HEK293 (cell line): ENCODE data around the gene TES.

ENCODE experiments used
- CTCF ChIA-PET: fragments of 350-600 bp; formaldehyde crosslinking; extraction: SDS; loops from one replicate; lab custom pipeline; 2021; ENCODE audit warnings: antibody characterized with exemption; lab: Yijun Ruan, JAX
- POLR2A ChIA-PET: fragments of 300-600 bp; formaldehyde crosslinking; extraction: SDS; loops from one replicate; lab custom pipeline; 2020; ENCODE audit warnings: antibody characterized with exemption, inconsistent platforms; lab: Yijun Ruan, JAX
- H3K27ac ChIP-seq: fragments of 200-500 bp; sonication (Bioruptor generic); 2 replicates; pipeline ENCODE4 v1.5.1; 2014; ENCODE audit warnings: low read depth, low read length, control low read depth, inconsistent platforms; ENCODE audit errors: extremely low read depth
- H3K36me3 ChIP-seq, 2 experiments: fragments of 200-500 bp in 1 of 2; sonication (Bioruptor generic) in 1 of 2; 1 replicate in 1 of 2; 2 replicates in 1 of 2; pipeline ENCODE4 v1.5.1; 2014 to 2017; ENCODE audit warnings: inconsistent platforms in 2 of 2, low read length in 2 of 2; ENCODE audit not compliant: control insufficient read depth in 2 of 2, insufficient read depth in 1 of 2
- H3K4me1 ChIP-seq: fragments of 200-500 bp; sonication (Bioruptor generic); 2 replicates; pipeline ENCODE4 v1.5.1; 2014; ENCODE audit warnings: mild to moderate bottlenecking, low read length, inconsistent platforms; ENCODE audit not compliant: control insufficient read depth, insufficient read depth
- H3K4me3 ChIP-seq: 2 replicates; pipeline ENCODE4 v1.5.1; 2011; ENCODE audit warnings: low read depth, mild to moderate bottlenecking, control low read depth, low read length, moderate library complexity
- H3K9me3 ChIP-seq: fragments of 200-500 bp; sonication (Bioruptor generic); 2 replicates; pipeline ENCODE4 v1.5.1; 2014; ENCODE audit warnings: low read depth, low read length, inconsistent platforms; ENCODE audit not compliant: control insufficient read depth, insufficient read depth
- GLI4 ChIP-seq: fragments of 450-650 bp; formaldehyde crosslinking; IDR thresholded peaks from 2 replicates; pipeline ENCODE4 v1.5.1; 2016; ENCODE audit warnings: missing biosample characterization, missing genetic modification characterization
- HOXD13 ChIP-seq: sonication (generic); formaldehyde crosslinking; IDR thresholded peaks from 2 replicates; pipeline ENCODE4 v1.8.0; 2022; ENCODE audit warnings: missing genetic modification reagents, borderline replicate concordance
- KLF10 ChIP-seq: fragments of 450-650 bp; IDR thresholded peaks from 2 replicates; pipeline ENCODE4 v1.5.1; 2018; ENCODE audit warnings: missing biosample characterization, mild to moderate bottlenecking, missing genetic modification characterization
- KLF9 ChIP-seq: fragments of 450-650 bp; formaldehyde crosslinking; IDR thresholded peaks from 2 replicates; pipeline ENCODE4 v1.5.1; 2016; ENCODE audit warnings: missing biosample characterization, missing genetic modification characterization, low read depth
- REPIN1 ChIP-seq: fragments of 450-650 bp; formaldehyde crosslinking; IDR thresholded peaks from 2 replicates; pipeline ENCODE4 v1.5.1; 2017; ENCODE audit warnings: missing biosample characterization, missing genetic modification characterization, low read depth
- SCRT2 ChIP-seq: fragments of 450-650 bp; formaldehyde crosslinking; IDR thresholded peaks from 2 replicates; pipeline ENCODE4 v1.5.1; 2016; ENCODE audit warnings: missing biosample characterization, missing genetic modification characterization
- SP3 ChIP-seq: fragments of 450-650 bp; formaldehyde crosslinking; IDR thresholded peaks from 2 replicates; pipeline ENCODE4 v1.5.1; 2016; ENCODE audit warnings: missing biosample characterization, missing genetic modification characterization
- ZBTB7A ChIP-seq: fragments of 450-650 bp; formaldehyde crosslinking; IDR thresholded peaks from 2 replicates; pipeline ENCODE4 v1.5.1; 2016; ENCODE audit warnings: low read depth, missing biosample characterization, missing genetic modification characterization
- ZFP3 ChIP-seq: fragments of 450-650 bp; formaldehyde crosslinking; IDR thresholded peaks from 2 replicates; pipeline ENCODE4 v1.5.1; 2016; ENCODE audit warnings: low read depth, missing biosample characterization, missing genetic modification characterization
- ZNF239 ChIP-seq: fragments of 450-650 bp; formaldehyde crosslinking; IDR thresholded peaks from 2 replicates; pipeline ENCODE4 v1.5.1; 2016; ENCODE audit warnings: missing biosample characterization, missing genetic modification characterization
- ZNF292 ChIP-seq: fragments of 450-650 bp; formaldehyde crosslinking; IDR thresholded peaks from 2 replicates; pipeline ENCODE4 v1.5.1; 2016; ENCODE audit warnings: low read depth, missing biosample characterization, missing genetic modification characterization, borderline replicate concordance
- ZNF341 ChIP-seq: fragments of 450-650 bp; formaldehyde crosslinking; IDR thresholded peaks from 2 replicates; pipeline ENCODE4; 2016; ENCODE audit warnings: low read depth, missing biosample characterization, missing genetic modification characterization
- ZNF391 ChIP-seq: fragments of 450-650 bp; formaldehyde crosslinking; IDR thresholded peaks from 2 replicates; pipeline ENCODE4 v1.5.1; 2016; ENCODE audit warnings: low read depth, missing biosample characterization, missing genetic modification characterization, borderline replicate concordance
- ZNF514 ChIP-seq: fragments of 450-650 bp; formaldehyde crosslinking; IDR thresholded peaks from 2 replicates; pipeline ENCODE4 v1.5.1; 2016; ENCODE audit warnings: missing biosample characterization, missing genetic modification characterization
- ZNF555 ChIP-seq: fragments of 450-650 bp; formaldehyde crosslinking; conservative IDR thresholded peaks from 2 replicates; pipeline ENCODE4 v1.5.1; 2017; ENCODE audit warnings: missing biosample characterization, mild to moderate bottlenecking, missing genetic modification characterization, inconsistent platforms
- ZNF623 ChIP-seq: fragments of 450-650 bp; formaldehyde crosslinking; IDR thresholded peaks from 2 replicates; pipeline ENCODE4 v1.5.1; 2016; ENCODE audit warnings: missing biosample characterization, missing genetic modification characterization
- ZNF658 ChIP-seq: fragments of 450-650 bp; formaldehyde crosslinking; IDR thresholded peaks from 2 replicates; pipeline ENCODE4; 2016; ENCODE audit warnings: missing biosample characterization, missing genetic modification characterization
- ZNF791 ChIP-seq: fragments of 450-650 bp; formaldehyde crosslinking; IDR thresholded peaks from 2 replicates; pipeline ENCODE4 v1.5.1; 2016; ENCODE audit warnings: missing biosample characterization, missing genetic modification characterization
- ZNF792 ChIP-seq: fragments of 450-650 bp; formaldehyde crosslinking; IDR thresholded peaks from 2 replicates; pipeline ENCODE4 v1.5.1; 2016; ENCODE audit warnings: missing biosample characterization, missing genetic modification characterization
- TF ChIP-seq, protein P1 (sequence below): fragments of 450-650 bp; formaldehyde crosslinking; IDR thresholded peaks from 2 replicates; pipeline ENCODE4 v1.5.1; 2016; ENCODE audit warnings: missing biosample characterization, missing genetic modification characterization, borderline replicate concordance
- TF ChIP-seq, protein P2 (sequence below): fragments of 450-650 bp; formaldehyde crosslinking; IDR thresholded peaks from 2 replicates; pipeline ENCODE4 v1.5.1; 2016; ENCODE audit warnings: missing biosample characterization, missing genetic modification characterization
- TF ChIP-seq, protein P3 (sequence below): fragments of 450-650 bp; formaldehyde crosslinking; IDR thresholded peaks from 2 replicates; pipeline ENCODE4 v1.5.1; 2016; ENCODE audit warnings: missing biosample characterization, missing genetic modification characterization
- TF ChIP-seq, protein P4 (sequence below): fragments of 450-650 bp; formaldehyde crosslinking; IDR thresholded peaks from 2 replicates; pipeline ENCODE4 v1.5.1; 2016; ENCODE audit warnings: missing biosample characterization, missing genetic modification characterization, borderline replicate concordance
- TF ChIP-seq, protein P5 (sequence below): fragments of 450-650 bp; formaldehyde crosslinking; IDR thresholded peaks from 2 replicates; pipeline ENCODE4 v1.5.1; 2016; ENCODE audit warnings: missing biosample characterization, missing genetic modification characterization

TES gene

DNA sequence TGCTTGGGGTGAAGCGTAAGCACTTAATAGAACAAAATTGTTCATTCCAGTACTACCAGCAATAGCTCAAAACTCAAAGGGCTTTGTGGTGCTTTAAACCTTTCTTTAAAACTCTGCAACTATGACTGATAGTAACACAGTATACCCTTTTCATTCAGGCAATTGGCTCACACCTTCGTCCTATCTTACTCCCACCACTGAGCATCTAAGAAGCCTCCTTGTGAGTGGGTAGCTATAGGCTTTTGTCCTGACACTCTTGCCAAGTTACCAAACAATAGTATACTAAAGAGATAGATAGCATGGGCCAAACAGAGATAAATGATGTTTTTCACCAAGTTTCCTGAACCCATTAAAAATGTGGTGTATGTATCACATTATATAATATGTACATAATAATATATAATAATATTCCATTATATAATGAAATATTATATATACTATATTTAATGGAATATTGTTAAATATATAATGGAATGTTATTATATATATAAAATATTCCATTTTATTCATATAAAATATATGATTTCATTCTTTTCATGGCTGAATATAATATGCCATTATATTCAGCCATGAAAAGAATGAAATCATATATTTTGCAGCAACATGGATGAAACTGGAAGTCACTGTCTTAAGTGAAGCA is 96.2 kb downstream of the TES start (continued):
- no peak for TF ChIP-seq ZNF792
- TF ChIP-seq ZNF658, result no peak
- TF ChIP-seq KLF10 (tag by site-specific recombination), result no peak
- TF ChIP-seq SCRT2 (tag by site-specific recombination), result no peak
- no peak for TF ChIP-seq ZFP3 (tag by site-specific recombination)
- no peak for TF ChIP-seq ZNF341 (tag by site-specific recombination)
- TF ChIP-seq, all 188 proteins: peak for 0

DNA sequence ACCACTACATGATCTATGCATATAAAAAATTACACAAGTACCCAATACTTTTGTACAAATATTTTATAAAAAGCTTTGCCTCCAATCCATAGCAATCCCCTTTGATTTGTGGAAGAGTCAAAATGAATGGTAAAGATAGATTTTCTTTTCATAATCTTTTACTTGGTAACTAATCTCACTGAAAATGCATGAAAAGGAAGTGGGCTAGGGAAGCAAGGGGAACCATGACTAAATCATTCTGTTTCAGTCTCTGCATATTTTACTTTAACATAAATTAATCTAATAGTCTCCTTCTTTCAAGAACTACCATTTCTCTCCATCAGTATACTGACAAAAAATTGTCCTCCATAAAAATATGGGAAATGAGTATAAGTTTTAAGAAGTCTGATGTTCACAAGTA is 96.9 kb downstream of the TES start:
- CTCF ChIA-PET, result interaction anchor here (0.6 to 1.0 kb wide), 2 partner anchors 12 to 23 kb away, joined by 3 to 4 read pairs; no protein-coding TSS in a partner anchor
- H3K9me3 ChIP-seq, result no peaks in the 10 kb centered on the region

More for the DNA sequence above, 96.9 kb downstream of the TES start:
- no peaks in the 10 kb centered on the region for H3K4me1 ChIP-seq
- no peak overlapping the region for H3K4me3 ChIP-seq
- H3K27ac ChIP-seq, result no peak overlapping the region
- no peaks in the 10 kb centered on the region for H3K36me3 ChIP-seq
- POLR2A ChIA-PET, result no interaction called here
- no peak for TF ChIP-seq HOXD13
- no peak for TF ChIP-seq SP3 (tag by site-specific recombination)
- no peak for TF ChIP-seq KLF10 (tag by site-specific recombination)
- no peak for TF ChIP-seq ZNF791 (tag by site-specific recombination)
- no peak for TF ChIP-seq ZNF514
- no peak for TF ChIP-seq ZNF623 (tag by site-specific recombination)
- TF ChIP-seq ZFP3 (tag by site-specific recombination), result no peak
- TF ChIP-seq, protein P1, sequence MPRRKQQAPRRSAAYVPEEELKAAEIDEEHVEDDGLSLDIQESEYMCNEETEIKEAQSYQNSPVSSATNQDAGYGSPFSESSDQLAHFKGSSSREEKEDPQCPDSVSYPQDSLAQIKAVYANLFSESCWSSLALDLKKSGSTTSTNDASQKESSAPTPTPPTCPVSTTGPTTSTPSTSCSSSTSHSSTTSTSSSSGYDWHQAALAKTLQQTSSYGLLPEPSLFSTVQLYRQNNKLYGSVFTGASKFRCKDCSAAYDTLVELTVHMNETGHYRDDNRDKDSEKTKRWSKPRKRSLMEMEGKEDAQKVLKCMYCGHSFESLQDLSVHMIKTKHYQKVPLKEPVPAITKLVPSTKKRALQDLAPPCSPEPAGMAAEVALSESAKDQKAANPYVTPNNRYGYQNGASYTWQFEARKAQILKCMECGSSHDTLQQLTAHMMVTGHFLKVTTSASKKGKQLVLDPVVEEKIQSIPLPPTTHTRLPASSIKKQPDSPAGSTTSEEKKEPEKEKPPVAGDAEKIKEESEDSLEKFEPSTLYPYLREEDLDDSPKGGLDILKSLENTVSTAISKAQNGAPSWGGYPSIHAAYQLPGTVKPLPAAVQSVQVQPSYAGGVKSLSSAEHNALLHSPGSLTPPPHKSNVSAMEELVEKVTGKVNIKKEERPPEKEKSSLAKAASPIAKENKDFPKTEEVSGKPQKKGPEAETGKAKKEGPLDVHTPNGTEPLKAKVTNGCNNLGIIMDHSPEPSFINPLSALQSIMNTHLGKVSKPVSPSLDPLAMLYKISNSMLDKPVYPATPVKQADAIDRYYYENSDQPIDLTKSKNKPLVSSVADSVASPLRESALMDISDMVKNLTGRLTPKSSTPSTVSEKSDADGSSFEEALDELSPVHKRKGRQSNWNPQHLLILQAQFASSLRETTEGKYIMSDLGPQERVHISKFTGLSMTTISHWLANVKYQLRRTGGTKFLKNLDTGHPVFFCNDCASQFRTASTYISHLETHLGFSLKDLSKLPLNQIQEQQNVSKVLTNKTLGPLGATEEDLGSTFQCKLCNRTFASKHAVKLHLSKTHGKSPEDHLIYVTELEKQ (tag by site-specific recombination), result no peak
- TF ChIP-seq, protein P2, sequence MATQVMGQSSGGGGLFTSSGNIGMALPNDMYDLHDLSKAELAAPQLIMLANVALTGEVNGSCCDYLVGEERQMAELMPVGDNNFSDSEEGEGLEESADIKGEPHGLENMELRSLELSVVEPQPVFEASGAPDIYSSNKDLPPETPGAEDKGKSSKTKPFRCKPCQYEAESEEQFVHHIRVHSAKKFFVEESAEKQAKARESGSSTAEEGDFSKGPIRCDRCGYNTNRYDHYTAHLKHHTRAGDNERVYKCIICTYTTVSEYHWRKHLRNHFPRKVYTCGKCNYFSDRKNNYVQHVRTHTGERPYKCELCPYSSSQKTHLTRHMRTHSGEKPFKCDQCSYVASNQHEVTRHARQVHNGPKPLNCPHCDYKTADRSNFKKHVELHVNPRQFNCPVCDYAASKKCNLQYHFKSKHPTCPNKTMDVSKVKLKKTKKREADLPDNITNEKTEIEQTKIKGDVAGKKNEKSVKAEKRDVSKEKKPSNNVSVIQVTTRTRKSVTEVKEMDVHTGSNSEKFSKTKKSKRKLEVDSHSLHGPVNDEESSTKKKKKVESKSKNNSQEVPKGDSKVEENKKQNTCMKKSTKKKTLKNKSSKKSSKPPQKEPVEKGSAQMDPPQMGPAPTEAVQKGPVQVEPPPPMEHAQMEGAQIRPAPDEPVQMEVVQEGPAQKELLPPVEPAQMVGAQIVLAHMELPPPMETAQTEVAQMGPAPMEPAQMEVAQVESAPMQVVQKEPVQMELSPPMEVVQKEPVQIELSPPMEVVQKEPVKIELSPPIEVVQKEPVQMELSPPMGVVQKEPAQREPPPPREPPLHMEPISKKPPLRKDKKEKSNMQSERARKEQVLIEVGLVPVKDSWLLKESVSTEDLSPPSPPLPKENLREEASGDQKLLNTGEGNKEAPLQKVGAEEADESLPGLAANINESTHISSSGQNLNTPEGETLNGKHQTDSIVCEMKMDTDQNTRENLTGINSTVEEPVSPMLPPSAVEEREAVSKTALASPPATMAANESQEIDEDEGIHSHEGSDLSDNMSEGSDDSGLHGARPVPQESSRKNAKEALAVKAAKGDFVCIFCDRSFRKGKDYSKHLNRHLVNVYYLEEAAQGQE (tag by site-specific recombination), result no peak
- TF ChIP-seq, protein P3, sequence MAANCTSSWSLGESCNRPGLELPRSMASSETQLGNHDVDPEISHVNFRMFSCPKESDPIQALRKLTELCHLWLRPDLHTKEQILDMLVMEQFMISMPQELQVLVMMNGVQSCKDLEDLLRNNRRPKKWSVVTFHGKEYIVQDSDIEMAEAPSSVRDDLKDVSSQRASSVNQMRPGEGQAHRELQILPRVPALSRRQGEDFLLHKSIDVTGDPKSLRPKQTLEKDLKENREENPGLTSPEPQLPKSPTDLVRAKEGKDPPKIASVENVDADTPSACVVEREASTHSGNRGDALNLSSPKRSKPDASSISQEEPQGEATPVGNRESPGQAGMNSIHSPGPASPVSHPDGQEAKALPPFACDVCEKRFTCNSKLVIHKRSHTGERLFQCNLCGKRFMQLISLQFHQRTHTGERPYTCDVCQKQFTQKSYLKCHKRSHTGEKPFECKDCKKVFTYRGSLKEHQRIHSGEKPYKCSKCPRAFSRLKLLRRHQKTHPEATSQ (tag by site-specific recombination), result no peak
- TF ChIP-seq, protein P4, sequence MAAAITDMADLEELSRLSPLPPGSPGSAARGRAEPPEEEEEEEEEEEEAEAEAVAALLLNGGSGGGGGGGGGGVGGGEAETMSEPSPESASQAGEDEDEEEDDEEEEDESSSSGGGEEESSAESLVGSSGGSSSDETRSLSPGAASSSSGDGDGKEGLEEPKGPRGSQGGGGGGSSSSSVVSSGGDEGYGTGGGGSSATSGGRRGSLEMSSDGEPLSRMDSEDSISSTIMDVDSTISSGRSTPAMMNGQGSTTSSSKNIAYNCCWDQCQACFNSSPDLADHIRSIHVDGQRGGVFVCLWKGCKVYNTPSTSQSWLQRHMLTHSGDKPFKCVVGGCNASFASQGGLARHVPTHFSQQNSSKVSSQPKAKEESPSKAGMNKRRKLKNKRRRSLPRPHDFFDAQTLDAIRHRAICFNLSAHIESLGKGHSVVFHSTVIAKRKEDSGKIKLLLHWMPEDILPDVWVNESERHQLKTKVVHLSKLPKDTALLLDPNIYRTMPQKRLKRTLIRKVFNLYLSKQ (tag by site-specific recombination), result no peak
- no peak for TF ChIP-seq KLF9 (tag by site-specific recombination)
- no peak for TF ChIP-seq GLI4 (tag by site-specific recombination)
- no peak for TF ChIP-seq ZNF391
- no peak for TF ChIP-seq ZNF555 (tag by site-specific recombination)
- no peak for TF ChIP-seq ZBTB7A (tag by site-specific recombination)
- TF ChIP-seq, protein P5, sequence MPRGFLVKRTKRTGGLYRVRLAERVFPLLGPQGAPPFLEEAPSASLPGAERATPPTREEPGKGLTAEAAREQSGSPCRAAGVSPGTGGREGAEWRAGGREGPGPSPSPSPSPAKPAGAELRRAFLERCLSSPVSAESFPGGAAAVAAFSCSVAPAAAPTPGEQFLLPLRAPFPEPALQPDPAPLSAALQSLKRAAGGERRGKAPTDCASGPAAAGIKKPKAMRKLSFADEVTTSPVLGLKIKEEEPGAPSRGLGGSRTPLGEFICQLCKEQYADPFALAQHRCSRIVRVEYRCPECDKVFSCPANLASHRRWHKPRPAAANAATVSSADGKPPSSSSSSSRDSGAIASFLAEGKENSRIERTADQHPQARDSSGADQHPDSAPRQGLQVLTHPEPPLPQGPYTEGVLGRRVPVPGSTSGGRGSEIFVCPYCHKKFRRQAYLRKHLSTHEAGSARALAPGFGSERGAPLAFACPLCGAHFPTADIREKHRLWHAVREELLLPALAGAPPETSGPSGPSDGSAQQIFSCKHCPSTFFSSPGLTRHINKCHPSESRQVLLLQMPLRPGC (tag by site-specific recombination), result no peak
- TF ChIP-seq REPIN1 (tag by site-specific recombination), result no peak
- TF ChIP-seq ZNF292 (tag by site-specific recombination), result no peak
- no peak for TF ChIP-seq ZNF239 (tag by site-specific recombination)
